ENCODE results near the gene DHFR2.
"Not testable (repeated sequence)": the region's sequence is repeated elsewhere in the genome, so short reads cannot be mapped to it uniquely, and the experiment has no call there.

DHFR2 gene

GRCh38 chr3:94046533-94046932 is 16.2 kb downstream of the DHFR2 start:
- H3K27ac Mint-ChIP-seq = no peak overlapping the region
- no peaks in the 10 kb centered on the region for H3K27me3 Mint-ChIP-seq (ENCODE audit: low read depth)
- peaks cover 18% of the 10 kb centered on the region for H3K36me3 Mint-ChIP-seq (ENCODE audit: low read depth)
- DNase-seq (ENCODE audit: low spot score) = no peak
- no peak overlapping the region for H3K4me3 Mint-ChIP-seq
- no peaks in the 10 kb centered on the region for H3K4me1 Mint-ChIP-seq (ENCODE audit: low read depth)
- no peaks in the 10 kb centered on the region for H3K9me3 Mint-ChIP-seq

GRCh38 chr3:94044100-94044936 is 18.4 kb downstream of the DHFR2 start:
- peaks cover 18% of the 10 kb centered on the region for H3K36me3 Mint-ChIP-seq (ENCODE audit: low read depth)

GRCh38 chr3:94043285-94043684 is 19.4 kb downstream of the DHFR2 start:
- Mint-ChIP-seq H3K27me3 (ENCODE audit: low read depth) (no peaks in the 10 kb centered on the region), H3K4me1 (ENCODE audit: low read depth) (no peaks in the 10 kb centered on the region), H3K9me3 (no peaks in the 10 kb centered on the region), H3K27ac (no peak overlapping the region), H3K36me3 (ENCODE audit: low read depth) (peaks cover 18% of the 10 kb centered on the region), H3K4me3 (no peak overlapping the region)
- no peak for DNase-seq (ENCODE audit: low spot score)

More at GRCh38 chr3:94044100-94044936, 18.4 kb downstream of the DHFR2 start:
- not testable (repeated sequence) for H3K4me3 Mint-ChIP-seq; H3K9me3 Mint-ChIP-seq; H3K4me1 Mint-ChIP-seq (ENCODE audit: low read depth); H3K27ac Mint-ChIP-seq; DNase-seq (ENCODE audit: low spot score); H3K27me3 Mint-ChIP-seq (ENCODE audit: low read depth)

- Mint-ChIP-seq H3K27me3 (ENCODE audit: low read depth) (no peaks in the 10 kb centered on the region), H3K4me1 (ENCODE audit: low read depth) (peaks cover 1% of the 10 kb centered on the region), H3K36me3 (ENCODE audit: low read depth) (no peaks in the 10 kb centered on the region), H3K4me3 (no peak overlapping the region), H3K27ac (no peak overlapping the region), H3K9me3 (no peaks in the 10 kb centered on the region)
- no peak for DNase-seq (ENCODE audit: low spot score)
Observed at GRCh38 chr3:94036909-94037507, 25.7 kb downstream of the DHFR2 start.

- no peak for DNase-seq (ENCODE audit: low spot score)
- H3K4me3 Mint-ChIP-seq = no peak within 1 kb of the TSS
- H3K27ac Mint-ChIP-seq = no peak within 1 kb of the TSS
- no peaks in the 10 kb centered on the region for H3K27me3 Mint-ChIP-seq (ENCODE audit: low read depth)
- no peaks in the 10 kb centered on the region for H3K9me3 Mint-ChIP-seq
- no peaks in the 10 kb centered on the region for H3K36me3 Mint-ChIP-seq (ENCODE audit: low read depth)
- H3K4me1 Mint-ChIP-seq (ENCODE audit: low read depth) = no peaks in the 10 kb centered on the region
Observed at GRCh38 chr3:94028093-94028837, 34.5 kb downstream of the DHFR2 start, which contains the start of gene STX19. Gene STX19 (minus strand): TSS chr3:94028597. CDS start chr3:94015269, 13,328 bp downstream.

- no peak for DNase-seq (ENCODE audit: low spot score)
- Mint-ChIP-seq H3K36me3 (ENCODE audit: low read depth) (peaks cover 1% of the 10 kb centered on the region), H3K4me1 (ENCODE audit: low read depth) (peaks cover 2% of the 10 kb centered on the region), H3K4me3 (no peak overlapping the region), H3K9me3 (no peaks in the 10 kb centered on the region), H3K27ac (no peak overlapping the region), H3K27me3 (ENCODE audit: low read depth) (no peaks in the 10 kb centered on the region)
Observed at GRCh38 chr3:94026623-94027022, 36.1 kb downstream of the DHFR2 start.

GRCh38 chr3:94024385-94024784 is 38.3 kb downstream of the DHFR2 start:
- Mint-ChIP-seq H3K4me3 (no peak overlapping the region), H3K36me3 (ENCODE audit: low read depth) (peaks cover 1% of the 10 kb centered on the region), H3K27me3 (ENCODE audit: low read depth) (no peaks in the 10 kb centered on the region), H3K27ac (no peak overlapping the region), H3K4me1 (ENCODE audit: low read depth) (peaks cover 4% of the 10 kb centered on the region), H3K9me3 (no peaks in the 10 kb centered on the region)
- DNase-seq (ENCODE audit: low spot score) = no peak

- Mint-ChIP-seq H3K36me3 (ENCODE audit: low read depth) (peaks cover 4% of the 10 kb centered on the region), H3K9me3 (no peaks in the 10 kb centered on the region), H3K27me3 (ENCODE audit: low read depth) (no peaks in the 10 kb centered on the region), H3K4me3 (no peak overlapping the region), H3K4me1 (ENCODE audit: low read depth) (peaks cover 4% of the 10 kb centered on the region), H3K27ac (no peak overlapping the region)
- DNase-seq (ENCODE audit: low spot score) = no peak
Observed at GRCh38 chr3:94020293-94020692, 42.4 kb downstream of the DHFR2 start.

GRCh38 chr3:94019659-94020058 is 43.1 kb downstream of the DHFR2 start:
- H3K9me3 Mint-ChIP-seq = no peaks in the 10 kb centered on the region
- H3K27me3 Mint-ChIP-seq (ENCODE audit: low read depth) = no peaks in the 10 kb centered on the region
- H3K36me3 Mint-ChIP-seq (ENCODE audit: low read depth) = peaks cover 9% of the 10 kb centered on the region
- H3K27ac Mint-ChIP-seq = no peak overlapping the region
- no peak overlapping the region for H3K4me3 Mint-ChIP-seq
- no peak for DNase-seq (ENCODE audit: low spot score)
- peaks cover 10% of the 10 kb centered on the region for H3K4me1 Mint-ChIP-seq (ENCODE audit: low read depth)

- H3K9me3 Mint-ChIP-seq = no peaks in the 10 kb centered on the region
- H3K4me1 Mint-ChIP-seq (ENCODE audit: low read depth) = peaks cover 33% of the 10 kb centered on the region
- DNase-seq (ENCODE audit: low spot score) = no peak
- no peaks in the 10 kb centered on the region for H3K27me3 Mint-ChIP-seq (ENCODE audit: low read depth)
- no peak overlapping the region for H3K27ac Mint-ChIP-seq
- no peak overlapping the region for H3K4me3 Mint-ChIP-seq
- H3K36me3 Mint-ChIP-seq (ENCODE audit: low read depth) = peaks cover 12% of the 10 kb centered on the region
Observed at GRCh38 chr3:94015025-94015424, 47.7 kb downstream of the DHFR2 start.

GRCh38 chr3:94012185-94012584 is 50.5 kb downstream of the DHFR2 start:
- Mint-ChIP-seq H3K36me3 (ENCODE audit: low read depth) (peaks cover 19% of the 10 kb centered on the region), H3K27me3 (ENCODE audit: low read depth) (no peaks in the 10 kb centered on the region), H3K4me3 (peak overlapping the region; percentile 59), H3K27ac (peak overlapping the region; percentile 78), H3K4me1 (ENCODE audit: low read depth) (peaks cover 47% of the 10 kb centered on the region), H3K9me3 (no peaks in the 10 kb centered on the region)
- no peak for DNase-seq (ENCODE audit: low spot score)

GRCh38 chr3:94011233-94011711 is 51.4 kb downstream of the DHFR2 start:
- Mint-ChIP-seq H3K36me3 (ENCODE audit: low read depth) (peaks cover 17% of the 10 kb centered on the region), H3K4me3 (peak overlapping the region; percentile 59), H3K27ac (peak overlapping the region; percentile 78), H3K27me3 (ENCODE audit: low read depth) (no peaks in the 10 kb centered on the region), H3K4me1 (ENCODE audit: low read depth) (peaks cover 49% of the 10 kb centered on the region), H3K9me3 (no peaks in the 10 kb centered on the region)
- peak; percentile 31 for DNase-seq (ENCODE audit: low spot score)

GRCh38 chr3:94009608-94010007 is 53.1 kb downstream of the DHFR2 start:
- no peak for DNase-seq (ENCODE audit: low spot score)
- Mint-ChIP-seq H3K4me1 (ENCODE audit: low read depth) (peaks cover 44% of the 10 kb centered on the region), H3K27me3 (ENCODE audit: low read depth) (no peaks in the 10 kb centered on the region), H3K27ac (no peak overlapping the region), H3K4me3 (no peak overlapping the region), H3K36me3 (ENCODE audit: low read depth) (peaks cover 11% of the 10 kb centered on the region), H3K9me3 (no peaks in the 10 kb centered on the region)

GRCh38 chr3:94008253-94008652 is 54.5 kb downstream of the DHFR2 start:
- H3K9me3 Mint-ChIP-seq = no peaks in the 10 kb centered on the region
- no peaks in the 10 kb centered on the region for H3K27me3 Mint-ChIP-seq (ENCODE audit: low read depth)
- no peak overlapping the region for H3K4me3 Mint-ChIP-seq
- H3K36me3 Mint-ChIP-seq (ENCODE audit: low read depth) = peaks cover 10% of the 10 kb centered on the region
- DNase-seq (ENCODE audit: low spot score) = no peak
- no peak overlapping the region for H3K27ac Mint-ChIP-seq
- H3K4me1 Mint-ChIP-seq (ENCODE audit: low read depth) = peaks cover 42% of the 10 kb centered on the region
